ENCODE data around the gene SLC46A1.

Gene SLC46A1

DNA sequence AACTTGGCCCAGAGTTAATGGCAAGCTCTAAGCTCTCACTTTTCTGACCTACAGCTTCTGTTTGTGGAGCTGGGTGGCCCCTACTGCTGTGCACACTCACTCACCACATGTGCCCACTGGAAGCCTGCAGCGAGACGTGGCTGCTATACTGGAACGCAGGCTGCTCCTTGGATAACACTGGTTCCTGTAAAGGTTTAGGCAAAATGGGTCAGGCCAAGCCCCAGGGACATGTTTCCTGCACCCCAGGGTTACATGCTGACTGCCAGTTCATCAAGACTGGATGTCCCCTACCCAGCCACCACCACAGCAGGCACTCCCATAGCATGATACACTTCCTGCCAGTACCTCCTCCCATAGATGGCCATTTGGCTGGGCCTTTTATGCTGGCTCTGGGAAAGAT lies 57.0 kb downstream of the SLC46A1 start:
- no peak for DNase-seq

DNA sequence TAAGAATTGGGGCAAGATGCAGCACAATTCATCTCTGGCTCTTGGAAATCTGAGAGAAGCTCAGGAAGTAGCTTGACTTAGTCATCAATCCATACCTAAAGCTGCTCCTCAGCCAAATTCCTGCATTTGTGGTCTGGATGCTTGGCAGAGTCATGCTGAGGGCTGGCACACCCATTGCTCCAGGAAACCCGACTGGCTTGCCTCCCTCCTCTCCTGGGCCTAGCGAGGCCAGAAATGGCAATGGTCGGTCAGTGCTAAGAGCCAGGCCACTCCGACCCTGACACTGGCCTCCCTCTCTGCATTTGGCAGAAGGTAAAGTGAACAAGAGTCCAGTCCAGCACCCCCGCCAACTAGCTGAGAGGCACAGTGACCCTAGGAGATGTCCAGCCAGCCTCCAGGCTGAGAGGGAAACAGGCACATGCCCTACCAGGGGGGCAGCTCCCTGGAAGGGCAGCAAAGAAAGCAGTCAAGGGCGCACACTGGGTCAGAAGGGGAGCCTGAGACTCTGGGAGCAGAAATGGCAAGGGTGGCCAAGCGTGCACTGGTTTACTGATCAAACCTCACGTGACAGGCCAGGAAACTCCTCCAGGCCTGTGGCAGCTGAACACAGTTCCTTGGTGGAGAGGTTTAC lies 58.6 kb downstream of the SLC46A1 start:
- no peak for DNase-seq

DNA sequence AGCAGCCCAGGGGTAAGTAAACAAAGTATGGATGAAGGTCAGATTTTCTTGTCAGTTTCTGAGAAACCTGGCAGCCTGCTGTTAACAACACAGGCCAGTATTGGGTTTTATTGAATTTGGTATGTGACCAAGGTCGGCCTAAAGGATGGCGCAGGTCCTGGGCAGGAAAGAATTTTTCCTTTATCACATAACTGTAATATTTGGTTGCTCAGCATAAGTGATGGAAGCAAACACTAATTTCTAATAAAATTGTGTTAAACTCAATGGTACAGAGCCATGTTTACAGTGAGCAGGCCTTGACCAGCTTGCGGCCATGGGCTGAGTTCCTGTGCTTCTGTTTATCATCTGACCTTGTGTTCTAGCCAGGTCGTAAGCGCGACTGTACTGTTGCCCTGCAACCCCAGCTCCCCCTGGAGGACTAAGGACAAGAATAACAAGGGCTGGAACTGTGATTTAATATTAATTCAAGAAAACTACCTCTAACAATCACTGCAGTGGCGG lies 59.2 kb downstream of the SLC46A1 start:
- DNase-seq: no peak

DNA sequence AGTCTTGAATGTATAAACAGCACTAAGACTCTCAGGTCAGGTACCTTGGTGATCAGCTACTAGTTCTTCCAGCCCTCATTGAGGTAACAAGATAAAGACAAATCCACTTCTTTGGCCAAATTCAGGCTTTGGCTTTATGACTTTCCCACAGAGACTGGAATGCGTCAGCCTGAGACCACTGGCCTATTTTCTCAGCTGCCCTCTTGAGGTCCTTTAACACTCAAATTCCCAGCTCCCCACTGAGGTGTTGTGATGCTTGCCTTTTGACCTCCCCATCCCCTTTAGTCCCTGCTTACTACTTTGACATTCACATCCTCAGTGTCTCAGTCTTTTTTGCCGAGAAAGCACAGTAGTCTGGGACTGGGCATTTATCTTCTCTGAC lies 59.8 kb downstream of the SLC46A1 start:
- no peak for DNase-seq

DNA sequence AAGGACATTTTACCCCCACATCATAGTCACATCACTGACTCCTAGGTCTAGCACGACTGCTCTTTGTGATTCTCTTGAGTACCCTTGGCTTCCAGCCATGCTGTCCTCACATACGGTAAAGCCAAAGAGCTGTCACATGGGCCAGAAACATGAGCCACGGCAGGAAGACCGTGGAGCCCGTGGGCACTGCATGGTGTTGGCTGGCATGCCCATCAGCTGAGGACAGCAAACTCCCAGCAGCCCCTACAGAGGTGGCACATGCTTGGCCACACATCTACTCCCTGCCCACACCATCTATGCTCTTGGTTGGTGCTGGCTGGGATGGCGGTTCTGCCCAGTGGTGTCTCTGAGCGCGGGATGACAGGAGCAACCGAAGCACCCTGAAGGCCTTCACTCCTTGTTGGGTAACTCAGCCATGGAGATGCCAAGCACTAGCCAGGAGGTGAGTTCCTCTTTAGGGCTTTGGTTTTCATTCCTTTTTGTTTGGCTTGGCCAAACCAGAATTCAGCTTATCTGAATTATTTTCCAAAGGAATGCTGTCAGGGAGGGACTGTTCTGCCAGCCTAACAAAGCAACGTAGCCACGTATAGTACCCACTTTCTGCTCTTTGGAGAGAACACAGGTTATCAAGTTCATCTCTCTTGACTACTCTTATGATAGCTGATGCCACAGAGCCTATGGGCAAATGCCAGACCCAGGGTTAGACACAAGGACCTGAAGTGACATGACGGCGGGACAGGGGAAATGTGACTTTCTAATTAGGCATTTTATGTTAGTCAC lies 60.4 kb downstream of the SLC46A1 start:
- DNase-seq: no peak

Data from activated CD4-positive, alpha-beta T cell treated with anti-CD3 and anti-CD28 coated beads for 4 hours (primary cell).